AG09309 (cell line): ENCODE measurements around the gene SLC6A19.
"Not testable (repeated sequence)": the region's sequence is repeated elsewhere in the genome, so short reads cannot be mapped to it uniquely, and the experiment has no call there.

ENCODE experiments used
- DNase-seq: peaks from one replicate; pipeline ENCODE4 v3.0.0-alpha.2; 2010; ENCODE audit warnings: low read depth
- H3K4me3 ChIP-seq: 2 replicates; pipeline ENCODE4 v1.5.1; 2011; ENCODE audit warnings: mild to moderate bottlenecking, low read depth, low read length, moderate library complexity; ENCODE audit not compliant: control insufficient read depth
- CTCF ChIP-seq: IDR thresholded peaks from 2 replicates; pipeline ENCODE4 v1.5.1; 2011; ENCODE audit warnings: mild to moderate bottlenecking, low read depth, low read length, inconsistent platforms; ENCODE audit not compliant: insufficient read depth, control insufficient read depth; ENCODE audit errors: missing control alignments

The SLC6A19 gene

GRCh38 chr5:1156754-1157460 is 44.5 kb upstream of the SLC6A19 start:
- no peak for DNase-seq
- no peak overlapping the region for H3K4me3 ChIP-seq
- TF ChIP-seq CTCF: no peak

- not testable (repeated sequence) for H3K4me3 ChIP-seq, DNase-seq
Observed at GRCh38 chr5:1157461-1157986, 43.9 kb upstream of the SLC6A19 start.

GRCh38 chr5:1158647-1159340 is 42.6 kb upstream of the SLC6A19 start:
- DNase-seq: no peak
- H3K4me3 ChIP-seq: no peak overlapping the region
- TF ChIP-seq CTCF: no peak

- no peak for TF ChIP-seq CTCF
- no peak overlapping the region for H3K4me3 ChIP-seq
- no peak for DNase-seq
Observed at GRCh38 chr5:1159341-1159675, 42.1 kb upstream of the SLC6A19 start.

GRCh38 chr5:1159774-1160406 is 41.5 kb upstream of the SLC6A19 start:
- no peak for TF ChIP-seq CTCF
- no peak for DNase-seq
- no peak overlapping the region for H3K4me3 ChIP-seq

GRCh38 chr5:1161108-1161832 is 40.1 kb upstream of the SLC6A19 start:
- TF ChIP-seq CTCF: no peak
- DNase-seq: no peak
- no peak overlapping the region for H3K4me3 ChIP-seq
